ENCODE measurements around the gene PDE4DIP.
"Not testable (repeated sequence)": the region's sequence is repeated elsewhere in the genome, so short reads cannot be mapped to it uniquely, and the experiment has no call there.

PDE4DIP gene

DNA sequence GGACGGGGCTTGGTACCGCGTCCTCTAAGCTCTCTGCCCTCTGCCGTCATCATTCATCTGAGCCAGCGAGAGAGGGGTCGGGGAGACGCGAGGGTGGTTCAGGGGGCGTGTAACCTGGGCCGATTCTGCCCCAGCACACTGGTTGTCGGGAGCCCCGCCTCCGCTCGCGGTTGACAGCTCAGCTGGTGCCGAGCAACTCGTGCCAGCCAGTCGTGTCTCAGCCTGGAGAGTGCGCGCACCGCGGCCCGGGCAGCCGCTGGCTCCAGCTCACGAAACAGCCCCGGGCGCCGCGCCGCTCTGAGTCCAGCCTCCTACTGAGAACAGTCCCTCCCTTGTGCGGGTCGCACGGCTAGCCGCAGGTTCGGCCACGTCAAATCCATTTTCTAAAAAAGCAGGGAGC is at the start of gene PDE4DIP:
TSS of gene PDE4DIP (plus strand) at position 209 of the 400 bp plus-strand sequence. CDS start 347 bp downstream, outside the sequence.
- not testable (repeated sequence) for DNase-seq (ENCODE audit: low spot score)

DNA sequence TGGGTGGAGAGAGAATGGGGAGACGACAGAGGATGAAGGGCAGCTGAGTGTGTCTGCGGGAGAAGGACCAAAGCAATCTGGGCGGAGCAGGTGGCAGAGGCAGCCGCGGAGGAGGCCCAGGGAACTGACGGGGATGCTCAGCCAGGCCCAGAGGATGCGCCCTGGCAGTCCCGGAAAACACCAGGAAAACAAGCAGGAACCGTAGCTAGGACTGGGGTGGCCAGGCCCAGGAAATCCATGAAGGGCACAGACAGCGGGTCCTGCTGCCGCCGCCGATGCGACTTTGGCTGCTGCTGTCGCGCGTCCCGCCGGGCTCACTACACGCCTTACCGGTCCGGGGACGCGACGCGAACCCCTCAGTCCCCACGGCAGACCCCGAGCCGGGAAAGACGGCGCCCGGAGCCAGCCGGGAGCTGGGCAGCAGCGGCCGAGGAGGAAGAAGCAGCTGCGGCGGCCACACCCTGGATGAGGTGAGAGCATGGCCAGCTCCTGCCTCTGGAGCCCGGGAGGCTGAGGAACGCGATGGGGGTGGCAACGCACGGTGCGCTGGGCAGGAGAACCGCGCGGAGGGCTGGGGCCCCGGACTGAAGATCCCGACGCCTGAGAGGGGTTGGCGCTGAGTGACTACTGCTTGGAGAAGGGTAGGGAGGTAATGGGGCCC is 35.8 kb upstream of the PDE4DIP start:
- DNase-seq (ENCODE audit: low spot score) = not testable (repeated sequence)

- not testable (repeated sequence) for DNase-seq (ENCODE audit: low spot score)
Measured at GRCh38 chr1:148808929-148809283, 35.3 kb upstream of the PDE4DIP start.

- not testable (repeated sequence) for DNase-seq (ENCODE audit: low spot score)
Measured at GRCh38 chr1:148822180-148822579, 22.0 kb upstream of the PDE4DIP start.

GRCh38 chr1:148823822-148824221 is 20.4 kb upstream of the PDE4DIP start:
- DNase-seq (ENCODE audit: low spot score) = not testable (repeated sequence)

DNA sequence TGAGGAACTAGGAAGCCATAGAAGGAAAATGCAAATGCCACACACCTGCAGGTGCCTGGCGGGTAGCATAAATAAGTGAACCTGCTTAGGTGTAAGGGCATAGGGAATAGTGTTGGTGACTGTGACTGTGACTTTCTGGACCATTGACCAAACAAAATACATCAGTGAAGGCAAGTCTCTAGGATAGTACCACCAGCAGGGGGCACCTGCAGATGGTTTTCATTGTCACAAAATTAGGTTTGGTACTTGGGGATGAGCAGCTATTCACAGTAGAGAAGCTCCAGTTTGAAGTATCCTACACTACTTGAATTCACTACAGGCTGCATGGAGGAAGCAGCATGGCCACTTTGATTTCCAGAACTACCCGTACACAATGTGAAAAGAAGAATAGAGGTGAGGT is 19.2 kb upstream of the PDE4DIP start:
- not testable (repeated sequence) for DNase-seq (ENCODE audit: low spot score)

GRCh38 chr1:148828531-148828930 is 15.7 kb upstream of the PDE4DIP start:
- DNase-seq (ENCODE audit: low spot score) = not testable (repeated sequence)

GRCh38 chr1:148828962-148829361 is 15.3 kb upstream of the PDE4DIP start:
- not testable (repeated sequence) for DNase-seq (ENCODE audit: low spot score)

GRCh38 chr1:148829365-148829764 is 14.9 kb upstream of the PDE4DIP start:
- DNase-seq (ENCODE audit: low spot score) = not testable (repeated sequence)

DNA sequence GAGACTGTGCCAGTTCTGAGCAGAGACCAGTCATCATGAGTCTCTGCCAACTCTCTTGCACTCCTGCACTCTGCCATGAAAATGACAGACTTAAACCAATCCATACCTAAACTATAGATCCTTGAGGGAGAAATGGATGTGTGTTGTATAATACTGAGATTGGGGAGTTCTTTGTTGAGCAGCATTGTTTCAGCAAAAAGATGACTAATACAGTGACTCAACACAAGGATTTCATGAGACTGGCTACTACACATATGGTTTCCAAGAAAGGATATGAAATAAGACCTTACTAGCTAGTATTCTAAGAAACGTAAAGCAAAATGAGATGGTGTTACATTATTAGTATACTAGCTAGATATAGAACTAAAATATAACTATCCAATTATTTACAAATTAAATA is 3.0 kb upstream of the PDE4DIP start:
- not testable (repeated sequence) for DNase-seq (ENCODE audit: low spot score)

- not testable (repeated sequence) for DNase-seq (ENCODE audit: low spot score)
Measured at GRCh38 chr1:148844651-148845050, 423 bp downstream of the PDE4DIP start.

DNA sequence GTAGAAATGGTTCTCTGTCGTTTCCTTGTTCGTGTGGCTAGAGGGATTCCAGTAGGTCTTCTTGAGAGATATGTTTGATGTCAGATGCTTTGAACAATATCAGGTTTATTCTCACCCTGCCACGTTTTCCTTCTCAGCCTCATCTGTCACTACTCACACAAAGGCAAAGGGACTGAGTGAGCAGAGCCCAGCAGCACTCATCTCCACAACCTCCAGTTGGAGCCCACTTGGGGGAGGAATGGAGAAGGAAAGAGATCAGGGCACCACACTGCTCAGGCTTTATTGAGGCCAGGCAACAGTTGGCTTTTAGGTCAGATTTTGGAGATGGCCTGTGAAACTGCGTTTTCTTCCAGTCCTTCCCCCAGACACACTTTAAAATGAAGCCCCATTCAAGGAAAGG is 840 bp downstream of the PDE4DIP start:
- not testable (repeated sequence) for DNase-seq (ENCODE audit: low spot score)

- DNase-seq (ENCODE audit: low spot score) = not testable (repeated sequence)
Measured at GRCh38 chr1:148850347-148850746, 6.1 kb downstream of the PDE4DIP start.

DNA sequence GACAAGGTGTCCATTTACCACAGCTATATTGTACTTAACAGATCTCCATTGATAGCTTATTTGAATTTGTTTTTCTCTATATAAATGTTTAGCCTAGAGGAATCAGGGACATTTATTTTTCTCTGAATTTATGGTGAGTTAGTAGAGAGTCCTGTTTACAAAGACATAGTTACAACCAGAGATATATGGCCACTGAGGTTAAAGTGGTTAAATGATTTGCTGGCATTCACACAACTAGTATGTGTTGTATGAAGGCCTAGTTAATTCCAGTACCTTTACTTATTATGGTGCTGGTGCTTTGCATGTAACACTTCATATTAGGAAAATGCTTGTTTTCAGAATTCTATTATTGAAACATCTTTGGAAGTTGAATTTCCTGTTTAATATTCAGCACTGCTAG is 6.6 kb downstream of the PDE4DIP start:
- DNase-seq (ENCODE audit: low spot score) = not testable (repeated sequence)

- not testable (repeated sequence) for DNase-seq (ENCODE audit: low spot score)
Measured at GRCh38 chr1:148851684-148852083, 7.5 kb downstream of the PDE4DIP start.

DNA sequence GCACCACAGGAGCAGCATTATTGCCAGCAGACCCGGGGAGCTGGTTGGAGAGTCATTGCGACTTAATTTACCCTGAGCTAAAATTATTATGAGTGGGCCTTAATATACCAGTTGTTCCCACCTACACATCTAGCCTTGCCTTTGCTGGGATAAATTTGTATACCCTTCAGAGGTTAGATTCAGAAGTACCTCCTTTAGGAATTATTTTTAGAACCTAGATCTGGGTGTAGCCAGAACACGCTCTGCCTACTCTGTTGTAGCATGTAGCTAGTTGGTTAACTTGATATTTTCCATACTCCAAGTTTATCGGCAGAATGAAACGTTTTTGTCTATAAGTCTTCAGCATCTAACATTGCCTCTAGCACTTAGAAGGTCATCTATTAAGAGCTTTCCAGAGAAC is 9.1 kb downstream of the PDE4DIP start:
- not testable (repeated sequence) for DNase-seq (ENCODE audit: low spot score)

- DNase-seq (ENCODE audit: low spot score) = not testable (repeated sequence)
Measured at GRCh38 chr1:148854063-148854462, 9.8 kb downstream of the PDE4DIP start.

DNA sequence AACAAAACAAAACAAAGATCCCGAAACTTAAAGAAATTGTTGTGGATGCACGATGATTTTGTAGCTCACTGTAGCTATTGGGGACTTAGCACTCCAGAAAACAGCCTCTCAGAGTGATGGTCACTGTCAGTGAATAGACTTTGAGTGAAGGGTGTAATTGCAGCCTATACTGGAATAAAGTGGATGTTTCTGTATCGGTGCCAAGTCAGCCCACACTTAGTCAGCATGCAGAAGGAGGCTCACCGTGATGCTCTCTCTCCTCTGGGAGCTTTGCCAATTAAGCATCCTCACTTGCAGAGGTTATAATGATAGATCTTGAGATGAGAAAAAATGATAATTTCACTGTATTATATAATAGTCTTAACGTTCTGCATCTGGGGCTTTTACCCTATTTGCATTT is 11.1 kb downstream of the PDE4DIP start:
- DNase-seq (ENCODE audit: low spot score) = not testable (repeated sequence)

DNA sequence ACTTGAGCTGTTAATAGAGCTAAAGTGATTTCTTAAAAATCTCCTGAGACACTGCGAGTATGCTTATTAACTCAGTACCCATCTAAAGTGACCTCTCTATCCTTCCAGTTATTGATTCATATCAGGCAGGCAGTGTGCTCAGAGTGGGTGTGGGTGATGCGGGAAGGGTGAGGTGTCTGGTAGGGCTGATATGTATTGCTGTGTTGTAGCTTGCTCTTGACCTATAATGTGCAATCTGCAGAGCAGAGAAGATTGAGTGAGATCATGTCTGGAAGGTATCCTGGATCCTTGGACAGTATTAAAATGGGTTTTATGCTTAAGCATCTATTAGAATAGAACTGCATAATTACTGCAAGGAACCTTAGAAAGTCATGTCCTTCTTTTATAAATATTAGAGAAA is 15.8 kb downstream of the PDE4DIP start:
- not testable (repeated sequence) for DNase-seq (ENCODE audit: low spot score)

- not testable (repeated sequence) for DNase-seq (ENCODE audit: low spot score)
Measured at GRCh38 chr1:148860579-148861259, 16.5 kb downstream of the PDE4DIP start.

DNA sequence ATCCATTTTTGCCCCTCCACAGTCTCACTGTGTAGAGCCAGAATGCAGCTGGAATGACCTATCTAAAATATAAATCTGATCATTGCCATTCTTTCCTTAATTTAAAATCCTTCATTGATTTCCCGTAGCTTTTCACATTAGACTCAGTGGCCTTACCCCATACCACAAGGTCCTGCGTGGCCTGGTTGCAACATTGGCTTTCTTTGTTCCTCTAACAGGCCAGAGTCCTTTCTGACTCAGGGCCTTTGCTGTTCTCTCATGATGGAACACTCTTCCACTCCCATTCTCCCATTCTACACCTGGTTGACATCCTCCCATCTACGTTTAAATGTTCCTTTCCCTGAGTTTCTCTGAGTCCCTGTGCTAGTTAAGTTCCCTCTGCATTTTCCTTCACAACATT is 18.4 kb downstream of the PDE4DIP start:
- not testable (repeated sequence) for DNase-seq (ENCODE audit: low spot score)

DNA sequence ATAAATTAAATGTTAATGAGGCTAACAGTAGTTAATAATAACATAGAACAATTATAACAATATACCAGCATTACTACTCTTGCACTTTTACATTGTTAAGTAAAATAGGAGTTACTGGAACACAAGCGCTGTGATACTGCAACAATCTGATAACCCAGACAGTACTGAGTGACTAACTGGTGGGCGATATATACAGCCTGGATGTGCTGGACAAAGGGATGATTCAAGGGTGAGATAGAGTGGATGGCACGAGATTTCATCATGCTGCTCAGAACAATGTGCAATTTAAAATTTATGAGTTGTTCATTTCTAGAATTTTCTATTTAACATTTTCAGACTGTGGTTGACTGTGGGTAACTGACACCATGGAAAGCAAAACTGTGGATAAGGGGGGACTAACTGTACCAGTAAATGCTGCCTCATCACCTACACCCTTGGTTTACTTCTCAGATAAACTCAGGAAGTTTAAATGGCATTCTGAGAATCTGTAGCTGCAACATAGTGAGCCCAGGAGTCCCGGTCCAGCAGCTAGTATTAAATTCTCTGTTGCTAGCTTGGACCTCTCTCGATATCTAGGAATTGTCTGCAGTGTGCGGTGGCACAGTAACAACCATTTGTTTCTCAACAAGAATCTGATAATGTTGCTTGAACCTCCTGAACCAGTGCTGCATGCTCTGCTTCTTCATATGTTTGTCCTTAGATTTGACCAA is 24.9 kb downstream of the PDE4DIP start:
- not testable (repeated sequence) for DNase-seq (ENCODE audit: low spot score)

DNA sequence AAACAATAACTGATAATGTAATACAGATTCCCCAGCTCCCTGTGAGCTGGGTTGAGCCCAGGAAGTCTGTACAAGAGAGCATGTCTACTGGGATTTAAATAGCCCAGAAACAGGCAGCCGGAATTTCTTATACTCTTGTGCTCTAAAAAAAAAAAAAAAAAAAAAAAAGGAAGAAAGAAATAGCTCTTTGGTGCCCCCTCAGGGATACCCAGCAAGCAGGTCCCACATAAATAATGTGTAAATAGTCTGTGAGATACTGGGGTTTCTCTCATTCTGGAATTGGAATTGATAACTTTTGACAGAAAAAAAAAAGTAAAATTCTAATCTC is 25.4 kb downstream of the PDE4DIP start:
- DNase-seq (ENCODE audit: low spot score) = not testable (repeated sequence)
